IPS-18a (cell line): ENCODE measurements around the gene PRDX1.
"Not testable (repeated sequence)": the region's sequence is repeated elsewhere in the genome, so short reads cannot be mapped to it uniquely, and the experiment has no call there.

ENCODE experiments used
- H3K27ac ChIP-seq: one replicate; pipeline ENCODE4 v1.5.1; 2013; ENCODE audit warnings: low read length
- H3K27me3 ChIP-seq: one replicate; pipeline ENCODE4 v1.6.1; 2013; ENCODE audit warnings: mild to moderate bottlenecking, low read length; ENCODE audit not compliant: control insufficient read depth, insufficient read depth
- H3K36me3 ChIP-seq: one replicate; pipeline ENCODE4 v1.6.1; 2013; ENCODE audit warnings: low read depth, low read length; ENCODE audit not compliant: control insufficient read depth
- H3K4me1 ChIP-seq: one replicate; pipeline ENCODE4 v1.6.1; 2013; ENCODE audit warnings: low read depth, low read length; ENCODE audit not compliant: control insufficient read depth
- H3K4me3 ChIP-seq: one replicate; pipeline ENCODE4 v1.5.1; 2013; ENCODE audit warnings: low read length
- H3K9ac ChIP-seq: one replicate; pipeline ENCODE4 v1.6.1; 2013; ENCODE audit warnings: mild to moderate bottlenecking, low read length, moderate library complexity
- H3K9me3 ChIP-seq: one replicate; pipeline ENCODE4 v1.6.1; 2013; ENCODE audit warnings: low read depth, low read length; ENCODE audit not compliant: control insufficient read depth

The PRDX1 gene

GRCh38 chr1:45498279-45498678 lies 23.4 kb downstream of the PRDX1 start:
- H3K9ac ChIP-seq: no peak overlapping the region

GRCh38 chr1:45493116-45493697 lies 28.5 kb downstream of the PRDX1 start:
- Histone ChIP-seq H3K9ac (no peak overlapping the region), H3K4me1 (peaks cover 12% of the 10 kb centered on the region), H3K9me3 (no peaks in the 10 kb centered on the region), H3K27me3 (peaks cover 22% of the 10 kb centered on the region), H3K36me3 (no peaks in the 10 kb centered on the region), H3K27ac (no peak overlapping the region), H3K4me3 (no peak overlapping the region)

More at GRCh38 chr1:45498279-45498678, 23.4 kb downstream of the PRDX1 start:
- no peak overlapping the region for H3K27ac ChIP-seq
- H3K9me3 ChIP-seq: no peaks in the 10 kb centered on the region
- H3K27me3 ChIP-seq: no peaks in the 10 kb centered on the region
- peaks cover 14% of the 10 kb centered on the region for H3K4me1 ChIP-seq
- H3K36me3 ChIP-seq: no peaks in the 10 kb centered on the region
- no peak overlapping the region for H3K4me3 ChIP-seq

- H3K9ac ChIP-seq: no peak overlapping the region
- no peaks in the 10 kb centered on the region for H3K36me3 ChIP-seq
- peaks cover 12% of the 10 kb centered on the region for H3K4me1 ChIP-seq
- H3K4me3 ChIP-seq: no peak overlapping the region
- H3K27me3 ChIP-seq: peaks cover 23% of the 10 kb centered on the region
- H3K9me3 ChIP-seq: no peaks in the 10 kb centered on the region
- no peak overlapping the region for H3K27ac ChIP-seq
Measured at GRCh38 chr1:45492691-45493090, 29.0 kb downstream of the PRDX1 start.

- Histone ChIP-seq H3K4me3 (peak overlapping the region; percentile 86), H3K27ac (no peak overlapping the region), H3K9ac (no peak overlapping the region), H3K4me1 (peaks cover 12% of the 10 kb centered on the region), H3K9me3 (no peaks in the 10 kb centered on the region), H3K36me3 (no peaks in the 10 kb centered on the region), H3K27me3 (peaks cover 23% of the 10 kb centered on the region)
Measured at GRCh38 chr1:45491487-45492260, 30.0 kb downstream of the PRDX1 start.

GRCh38 chr1:45490626-45491486 lies 30.8 kb downstream of the PRDX1 start, which contains the start of gene TESK2:
Gene TESK2, minus strand, starts transcription at chr1:45491163. Its CDS starts 33,378 bp downstream, at chr1:45457785.
- Histone ChIP-seq H3K4me1 (peaks cover 12% of the 10 kb centered on the region), H3K27me3 (peaks cover 23% of the 10 kb centered on the region), H3K4me3 (peak within 1 kb of the TSS; percentile 86), H3K9me3 (no peaks in the 10 kb centered on the region), H3K27ac (no peak within 1 kb of the TSS), H3K36me3 (no peaks in the 10 kb centered on the region), H3K9ac (peak within 1 kb of the TSS; percentile 43)

GRCh38 chr1:45490121-45490625 lies 31.5 kb downstream of the PRDX1 start:
- H3K4me3 ChIP-seq: peak overlapping the region; percentile 86
- H3K9me3 ChIP-seq: no peaks in the 10 kb centered on the region
- H3K27ac ChIP-seq: no peak overlapping the region
- H3K9ac ChIP-seq: peak overlapping the region; percentile 43
- no peaks in the 10 kb centered on the region for H3K36me3 ChIP-seq
- H3K4me1 ChIP-seq: peaks cover 12% of the 10 kb centered on the region
- peaks cover 23% of the 10 kb centered on the region for H3K27me3 ChIP-seq

- Histone ChIP-seq H3K27me3 (peaks cover 23% of the 10 kb centered on the region), H3K4me1 (peaks cover 12% of the 10 kb centered on the region), H3K4me3 (peak overlapping the region; percentile 86)
- H3K36me3 ChIP-seq, H3K9me3 ChIP-seq, H3K9ac ChIP-seq, H3K27ac ChIP-seq: not testable (repeated sequence)
Measured at GRCh38 chr1:45489379-45489778, 32.3 kb downstream of the PRDX1 start.

GRCh38 chr1:45488666-45489377 lies 32.9 kb downstream of the PRDX1 start:
- peak overlapping the region; percentile 86 for H3K4me3 ChIP-seq
- peaks cover 23% of the 10 kb centered on the region for H3K27me3 ChIP-seq
- no peak overlapping the region for H3K9ac ChIP-seq
- no peaks in the 10 kb centered on the region for H3K9me3 ChIP-seq
- H3K36me3 ChIP-seq: no peaks in the 10 kb centered on the region
- peaks cover 12% of the 10 kb centered on the region for H3K4me1 ChIP-seq
- no peak overlapping the region for H3K27ac ChIP-seq

GRCh38 chr1:45485949-45486348 lies 35.7 kb downstream of the PRDX1 start:
- H3K4me3 ChIP-seq: no peak overlapping the region
- H3K36me3 ChIP-seq: no peaks in the 10 kb centered on the region
- peaks cover 9% of the 10 kb centered on the region for H3K4me1 ChIP-seq
- no peak overlapping the region for H3K27ac ChIP-seq
- no peaks in the 10 kb centered on the region for H3K9me3 ChIP-seq
- H3K9ac ChIP-seq: no peak overlapping the region
- peaks cover 23% of the 10 kb centered on the region for H3K27me3 ChIP-seq

GRCh38 chr1:45479039-45479748 lies 42.5 kb downstream of the PRDX1 start:
- no peaks in the 10 kb centered on the region for H3K4me1 ChIP-seq
- no peaks in the 10 kb centered on the region for H3K27me3 ChIP-seq
- no peak overlapping the region for H3K9ac ChIP-seq
- H3K27ac ChIP-seq: no peak overlapping the region
- no peaks in the 10 kb centered on the region for H3K9me3 ChIP-seq
- H3K36me3 ChIP-seq: no peaks in the 10 kb centered on the region
- H3K4me3 ChIP-seq: no peak overlapping the region
